Skeletal muscle tissue (tissue), 4 donors: ENCODE results near the gene SLC17A5. TPM values are rescaled to one million over a fixed set of nuclear protein-coding genes. Genes with fewer than 3 reads are reported as not detected.
"Not testable (repeated sequence)": the region's sequence is repeated elsewhere in the genome, so short reads cannot be mapped to it uniquely, and the experiment has no call there.

Experiments used
- H3K27ac ChIP-seq: one replicate; pipeline ENCODE4 v1.7.0; 2013; ENCODE audit warnings: mild to moderate bottlenecking, low read depth, low read length, inconsistent platforms
- H3K27me3 ChIP-seq, 3 donors: one replicate each; pipeline ENCODE4 v1.7.0; 2013; ENCODE audit warnings: low read length in 3 of 3; ENCODE audit not compliant: control insufficient read depth in 3 of 3, insufficient read depth in 3 of 3
- H3K36me3 ChIP-seq, 3 donors: one replicate each; pipeline ENCODE4 v1.7.0; 2013; ENCODE audit warnings: low read length in 3 of 3; ENCODE audit not compliant: control insufficient read depth in 3 of 3, insufficient read depth in 3 of 3
- H3K4me1 ChIP-seq, 3 donors: one replicate each; pipeline ENCODE4 v1.7.0; 2013; ENCODE audit warnings: low read length in 3 of 3, mild to moderate bottlenecking in 3 of 3; ENCODE audit not compliant: control insufficient read depth in 3 of 3, insufficient read depth in 3 of 3
- H3K4me3 ChIP-seq, 3 donors: one replicate each; pipeline ENCODE4 v1.7.0; 2013; ENCODE audit warnings: low read length in 3 of 3
- H3K9ac ChIP-seq, 3 donors: one replicate each; pipeline ENCODE4 v1.7.0; 2013; ENCODE audit warnings: low read length in 3 of 3, mild to moderate bottlenecking in 3 of 3, moderate library complexity in 2 of 3, low read depth in 1 of 3
- H3K9me3 ChIP-seq, 3 donors: one replicate each; pipeline ENCODE4 v1.7.0; 2013; ENCODE audit warnings: low read length in 3 of 3; ENCODE audit not compliant: control insufficient read depth in 3 of 3
- total RNA-seq: library from RNA; depleted of rRNA; stranded (reverse); fragments of >200 nt; gene quantifications from one replicate; pipeline ENCODE4 v1.2.3, GENCODE V29; 2014
- donor health status: Osteomylitis.

SLC17A5 gene
- total RNA-seq, 1 donor from 2014 or later: 20.9 TPM

GRCh38 chr6:73690056-73690455, 36.3 kb upstream of the SLC17A5 start:
- no peak overlapping the region for H3K9ac ChIP-seq
- no peaks in the 10 kb centered on the region for H3K9me3 ChIP-seq
- H3K4me1 ChIP-seq: peaks cover 0 to 6% (median 0%) of the 10 kb centered on the region in 3 donors
- no peaks in the 10 kb centered on the region for H3K27me3 ChIP-seq
- no peak overlapping the region for H3K27ac ChIP-seq
- no peak overlapping the region for H3K4me3 ChIP-seq
- H3K36me3 ChIP-seq: no peaks in the 10 kb centered on the region

- no peak overlapping the region for H3K9ac ChIP-seq
- no peaks in the 10 kb centered on the region for H3K36me3 ChIP-seq
- no peak overlapping the region for H3K4me3 ChIP-seq
- H3K27me3 ChIP-seq: no peaks in the 10 kb centered on the region
- no peak overlapping the region for H3K27ac ChIP-seq
- H3K4me1 ChIP-seq: no peaks in the 10 kb centered on the region
- no peaks in the 10 kb centered on the region for H3K9me3 ChIP-seq
These were observed 34.6 kb upstream of the SLC17A5 start for GRCh38 chr6:73688351-73688750.

GRCh38 chr6:73683574-73683973, 29.8 kb upstream of the SLC17A5 start:
- H3K27ac ChIP-seq, H3K36me3 ChIP-seq, H3K4me1 ChIP-seq, H3K9ac ChIP-seq, H3K27me3 ChIP-seq, H3K4me3 ChIP-seq, H3K9me3 ChIP-seq: not testable (repeated sequence)

GRCh38 chr6:73680289-73680918, 26.6 kb upstream of the SLC17A5 start:
- H3K4me1 ChIP-seq: no peaks in the 10 kb centered on the region
- no peak overlapping the region for H3K4me3 ChIP-seq
- no peaks in the 10 kb centered on the region for H3K27me3 ChIP-seq
- H3K9me3 ChIP-seq: no peaks in the 10 kb centered on the region
- no peak overlapping the region for H3K27ac ChIP-seq
- H3K36me3 ChIP-seq: no peaks in the 10 kb centered on the region
- H3K9ac ChIP-seq: no peak overlapping the region

- H3K36me3 ChIP-seq, H3K4me3 ChIP-seq, H3K9me3 ChIP-seq, H3K4me1 ChIP-seq, H3K27ac ChIP-seq, H3K27me3 ChIP-seq, H3K9ac ChIP-seq: not testable (repeated sequence)
These were observed 26.1 kb upstream of the SLC17A5 start for GRCh38 chr6:73679846-73680245.

- Histone ChIP-seq H3K4me3 (no peak overlapping the region), H3K9ac (no peak overlapping the region), H3K36me3 (no peaks in the 10 kb centered on the region), H3K27me3 (no peaks in the 10 kb centered on the region), H3K9me3 (no peaks in the 10 kb centered on the region), H3K27ac (no peak overlapping the region), H3K4me1 (no peaks in the 10 kb centered on the region)
These were observed 25.2 kb upstream of the SLC17A5 start for GRCh38 chr6:73679009-73679408.

GRCh38 chr6:73675466-73676098, 21.8 kb upstream of the SLC17A5 start:
- Histone ChIP-seq H3K27me3 (no peaks in the 10 kb centered on the region), H3K36me3 (no peaks in the 10 kb centered on the region), H3K4me1 (no peaks in the 10 kb centered on the region), H3K4me3 (no peak overlapping the region), H3K27ac (no peak overlapping the region), H3K9me3 (no peaks in the 10 kb centered on the region), H3K9ac (no peak overlapping the region)

GRCh38 chr6:73671911-73672685, 18.3 kb upstream of the SLC17A5 start:
- Histone ChIP-seq H3K4me3 (no peak overlapping the region), H3K4me1 (no peaks in the 10 kb centered on the region), H3K9ac (no peak overlapping the region), H3K27me3 (no peaks in the 10 kb centered on the region), H3K36me3 (no peaks in the 10 kb centered on the region), H3K27ac (no peak overlapping the region), H3K9me3 (no peaks in the 10 kb centered on the region)

GRCh38 chr6:73669005-73669404, 15.2 kb upstream of the SLC17A5 start:
- no peaks in the 10 kb centered on the region for H3K9me3 ChIP-seq
- H3K9ac ChIP-seq: no peak overlapping the region
- H3K27me3 ChIP-seq: no peaks in the 10 kb centered on the region
- no peak overlapping the region for H3K4me3 ChIP-seq
- no peaks in the 10 kb centered on the region for H3K36me3 ChIP-seq
- no peak overlapping the region for H3K27ac ChIP-seq
- no peaks in the 10 kb centered on the region for H3K4me1 ChIP-seq

GRCh38 chr6:73667798-73668197, 14.0 kb upstream of the SLC17A5 start:
- no peak overlapping the region for H3K27ac ChIP-seq
- no peaks in the 10 kb centered on the region for H3K4me1 ChIP-seq
- no peaks in the 10 kb centered on the region for H3K36me3 ChIP-seq
- no peak overlapping the region for H3K4me3 ChIP-seq
- H3K9ac ChIP-seq: no peak overlapping the region
- H3K9me3 ChIP-seq: no peaks in the 10 kb centered on the region
- H3K27me3 ChIP-seq: no peaks in the 10 kb centered on the region
